ENCODE data around the gene ADPRHL1. TPM values are rescaled to one million over a fixed set of nuclear protein-coding genes. Genes with fewer than 3 reads are reported as not detected.
A peak's percentile ranks its signal among the peaks of the same experiment; 100 is the strongest.

The ADPRHL1 gene
- total RNA-seq, 1 experiment from 2014 or later, result 2.7 TPM

GRCh38 chr13:113356596-113356995 is 96.7 kb downstream of the ADPRHL1 start:
- Mint-ChIP-seq H3K27ac (peak overlapping the region in 1 of 3 experiments; percentile 80; a peak in 1 of 7 replicates), H3K27me3 (ENCODE audit: low read depth) (no peaks in the 10 kb centered on the region), H3K9me3 (no peaks in the 10 kb centered on the region), H3K36me3 (ENCODE audit: insufficient read depth in 1 of 3, low read depth in 3 of 3) (peaks cover 35 to 65% (median 62%) of the 10 kb centered on the region in 3 experiments; a peak in 6 of 7 replicates), H3K4me3 (no peak overlapping the region), H3K4me1 (peaks cover 10% of the 10 kb centered on the region in 2 experiments)
- Histone ChIP-seq H3K14ac (ENCODE audit: insufficient read depth, low read length) (no peak overlapping the region), H3T11ph (ENCODE audit: low read length) (no peak overlapping the region), H3K79me1 (ENCODE audit: insufficient read depth, low read depth, low read length, poor library complexity, severe bottlenecking) (peaks cover 4% of the 10 kb centered on the region), H3K18ac (ENCODE audit: insufficient read length, low read depth, low read length) (no peak overlapping the region), H3K4me2 (ENCODE audit: insufficient read depth, insufficient read length, low read length) (no peak overlapping the region), H3K27me3 (ENCODE audit: insufficient read depth, low read length) (no peaks in the 10 kb centered on the region), H2AK5ac (ENCODE audit: insufficient read length, low read length) (no peak overlapping the region), H3K79me2 (ENCODE audit: insufficient read depth, low read length) (peaks cover 3% of the 10 kb centered on the region; the same call in 1 of the 2 replicates), H2BK12ac (ENCODE audit: insufficient read length, low read depth, low read length) (no peak overlapping the region), H2BK15ac (ENCODE audit: low read depth, low read length) (no peak overlapping the region), H4K20me1 (ENCODE audit: control insufficient read depth, insufficient read depth, insufficient read length) (no peaks in the 10 kb centered on the region), H2BK120ac (ENCODE audit: low read depth, low read length, poor library complexity, severe bottlenecking) (no peak overlapping the region), H4K8ac (replicated peaks; ENCODE audit: insufficient read length, low read depth, low read length) (no peak overlapping the region), H3K4ac (ENCODE audit: low read depth, low read length) (no peak overlapping the region), H3K9ac (ENCODE audit: extremely low read depth, insufficient read length, low read length) (no peak overlapping the region), H2BK5ac (ENCODE audit: insufficient read length, low read length) (no peak overlapping the region), H3K23me2 (ENCODE audit: insufficient read length, low read depth, low read length, poor library complexity, severe bottlenecking) (no peaks in the 10 kb centered on the region), H4K5ac (ENCODE audit: insufficient read length, low read depth, low read length) (no peak overlapping the region), H4K91ac (ENCODE audit: insufficient read length, low read depth, low read length) (no peak overlapping the region), H3K56ac (ENCODE audit: insufficient read length, low read depth, low read length) (no peak overlapping the region), H2AFZ (ENCODE audit: low read length) (no peak overlapping the region), H2BK20ac (ENCODE audit: low read depth, low read length, poor library complexity, severe bottlenecking) (no peak overlapping the region), H3K23ac (ENCODE audit: insufficient read length, low read depth, low read length) (no peak overlapping the region), H3K9me3 (ENCODE audit: control insufficient read depth, low read depth, low read length) (no peaks in the 10 kb centered on the region), H3K27ac (ENCODE audit: insufficient read length, low read depth, low read length) (no peak overlapping the region), H3K4me1 (ENCODE audit: insufficient read depth, low read length) (no peaks in the 10 kb centered on the region)
- WGBS (ENCODE audit: extremely low coverage, insufficient read length, low lambda C conversion rate), result no CpG with 5 or more reads among the region's 4 CpGs
- no peak for TF ChIP-seq CTCF (conservative IDR thresholded peaks at IDR 0.05)
- no peak for DNase-seq
